ENCODE data around the gene PRLH.

- TF ChIP-seq ZNF274 (IDR thresholded peaks at IDR 0.05; ENCODE audit: low read depth, low read length) = no peak
- TF ChIP-seq YY1 (IDR thresholded peaks at IDR 0.05; ENCODE audit: insufficient read depth, insufficient read length) = no peak
- no peak for TF ChIP-seq SUZ12 (IDR thresholded peaks at IDR 0.05; ENCODE audit: extremely low read depth, insufficient read depth, insufficient read length)
These were observed 11.8 kb downstream of the PRLH start for GRCh38 chr2:237577956-237578870.

Measured in NT2/D1 (cell line).